Left renal pelvis (tissue), 4 donors: ENCODE results near the gene PALD1. TPM values are rescaled to one million over a fixed set of nuclear protein-coding genes. Genes with fewer than 3 reads are reported as not detected.
"Not testable (repeated sequence)": the region's sequence is repeated elsewhere in the genome, so short reads cannot be mapped to it uniquely, and the experiment has no call there.

ENCODE experiments used
- DNase-seq, 4 donors: peaks; one replicate each; pipeline ENCODE4 v3.0.0-alpha.2; 2013; ENCODE audit warnings: low read depth in 4 of 4, low spot score in 3 of 4
- polyA plus RNA-seq, 4 donors: library from polyadenylated mRNA; unstranded; fragments of 120-200 nt; gene quantifications; one replicate each; pipeline ENCODE4 v1.2.1, GENCODE V29; 2013; ENCODE audit not compliant: insufficient read length in 4 of 4

Gene PALD1
- polyA plus RNA-seq, 4 donors: 9.2 to 11.8 (median 10.6) TPM

DNA sequence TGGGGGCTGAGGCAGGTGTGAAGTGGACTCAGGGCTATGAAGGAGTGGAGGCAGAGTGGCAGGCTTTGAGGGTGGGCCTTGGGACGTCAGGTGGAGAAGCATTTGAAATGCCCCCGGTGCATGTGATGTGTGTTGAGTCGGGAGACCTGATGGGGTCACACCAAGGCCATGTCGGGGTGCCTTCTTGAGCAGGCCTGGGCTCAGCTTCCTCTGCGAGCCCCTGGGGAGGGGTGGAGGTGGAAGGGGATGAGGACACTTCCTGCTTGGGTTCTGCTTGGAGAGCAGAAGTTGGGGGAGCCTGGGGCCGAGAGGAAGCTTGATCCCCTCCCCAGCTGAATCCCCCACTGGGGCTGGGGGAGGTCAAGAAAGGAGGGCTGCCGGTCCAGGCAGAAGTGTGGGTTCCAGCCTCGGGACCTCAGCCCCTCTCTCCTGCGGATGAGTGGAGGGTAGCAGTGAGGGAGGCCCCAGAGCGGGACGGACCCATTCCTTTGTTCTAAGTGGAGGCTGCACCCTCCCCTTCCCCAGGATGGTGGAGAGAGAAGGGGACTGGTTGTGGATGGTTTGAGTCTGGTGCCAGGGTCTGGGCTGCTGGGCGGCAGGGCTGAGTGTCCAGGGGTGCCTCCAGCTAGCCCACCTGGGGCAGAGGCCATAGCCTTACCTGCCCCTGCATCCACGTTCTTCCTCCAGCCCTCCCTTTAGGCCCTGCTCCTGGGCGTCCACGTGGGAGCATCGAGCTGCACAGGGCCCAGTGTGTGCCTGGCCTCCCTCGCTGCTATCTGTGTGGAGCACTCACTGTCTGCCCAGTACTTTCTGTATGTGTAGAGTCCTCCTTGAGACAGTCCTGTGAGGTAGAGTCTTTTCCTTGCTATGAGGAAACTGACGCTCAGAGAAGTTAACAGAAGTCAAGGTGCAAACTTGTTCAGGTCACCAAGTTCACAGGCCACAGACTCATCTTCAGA is 87.3 kb downstream of the PALD1 start:
- DNase-seq: no peak

DNA sequence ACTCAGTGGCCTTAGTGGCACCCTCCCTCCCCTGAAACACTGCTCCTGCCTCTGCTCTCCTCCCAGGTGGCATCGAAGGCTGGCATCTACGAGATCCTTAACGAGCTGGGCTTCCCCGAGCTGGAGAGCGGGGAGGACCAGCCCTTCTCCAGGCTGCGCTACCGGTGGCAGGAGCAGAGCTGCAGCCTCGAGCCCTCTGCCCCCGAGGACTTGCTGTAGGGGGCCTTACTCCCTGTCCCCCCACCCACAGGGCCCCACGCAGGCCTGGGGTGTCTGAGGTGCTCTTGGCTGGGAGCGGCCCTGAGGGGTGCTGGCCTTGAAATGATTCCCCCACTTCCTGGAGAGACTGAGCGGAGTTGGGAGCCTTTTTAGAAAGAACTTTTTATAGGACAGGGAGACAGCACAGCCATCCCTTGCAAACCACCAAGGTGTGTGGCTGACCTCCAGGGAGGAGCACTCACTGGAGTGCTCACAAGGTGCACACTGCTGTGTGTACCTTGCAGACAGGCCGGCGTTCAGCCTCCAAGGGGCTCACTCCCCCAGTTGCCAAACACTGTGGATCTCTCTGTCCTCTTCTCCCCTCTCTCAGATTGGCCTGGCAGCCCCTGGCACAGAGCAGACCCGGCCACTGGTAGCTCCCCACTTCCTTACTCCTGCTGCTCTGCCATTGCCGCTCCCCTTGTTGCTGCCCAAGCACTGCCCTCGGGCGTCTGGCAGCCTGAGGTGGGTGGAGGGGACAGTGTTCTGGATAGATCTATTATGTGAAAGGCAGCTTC is 88.1 kb downstream of the PALD1 start:
- no peak for DNase-seq

DNA sequence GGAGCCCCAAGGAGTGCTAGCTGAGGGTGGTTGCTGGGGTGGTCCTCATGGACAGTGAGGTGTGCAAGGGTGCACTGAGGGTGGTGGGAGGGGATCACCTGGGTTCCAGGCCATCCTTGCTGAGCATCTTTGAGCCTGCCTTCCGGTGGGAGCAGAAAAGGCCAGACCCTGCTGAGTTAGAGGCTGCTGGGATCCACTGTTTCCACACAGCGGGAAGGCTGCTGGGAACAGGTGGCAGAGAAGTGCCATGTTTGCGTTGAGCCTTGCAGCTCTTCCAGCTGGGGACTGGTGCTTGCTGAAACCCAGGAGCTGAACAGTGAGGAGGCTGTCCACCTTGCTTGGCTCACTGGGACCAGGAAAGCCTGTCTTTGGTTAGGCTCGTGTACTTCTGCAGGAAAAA is 89.0 kb downstream of the PALD1 start:
- DNase-seq: no peak

- no peak for DNase-seq
Measured at GRCh38 chr10:70568113-70568512, 89.5 kb downstream of the PALD1 start.

DNA sequence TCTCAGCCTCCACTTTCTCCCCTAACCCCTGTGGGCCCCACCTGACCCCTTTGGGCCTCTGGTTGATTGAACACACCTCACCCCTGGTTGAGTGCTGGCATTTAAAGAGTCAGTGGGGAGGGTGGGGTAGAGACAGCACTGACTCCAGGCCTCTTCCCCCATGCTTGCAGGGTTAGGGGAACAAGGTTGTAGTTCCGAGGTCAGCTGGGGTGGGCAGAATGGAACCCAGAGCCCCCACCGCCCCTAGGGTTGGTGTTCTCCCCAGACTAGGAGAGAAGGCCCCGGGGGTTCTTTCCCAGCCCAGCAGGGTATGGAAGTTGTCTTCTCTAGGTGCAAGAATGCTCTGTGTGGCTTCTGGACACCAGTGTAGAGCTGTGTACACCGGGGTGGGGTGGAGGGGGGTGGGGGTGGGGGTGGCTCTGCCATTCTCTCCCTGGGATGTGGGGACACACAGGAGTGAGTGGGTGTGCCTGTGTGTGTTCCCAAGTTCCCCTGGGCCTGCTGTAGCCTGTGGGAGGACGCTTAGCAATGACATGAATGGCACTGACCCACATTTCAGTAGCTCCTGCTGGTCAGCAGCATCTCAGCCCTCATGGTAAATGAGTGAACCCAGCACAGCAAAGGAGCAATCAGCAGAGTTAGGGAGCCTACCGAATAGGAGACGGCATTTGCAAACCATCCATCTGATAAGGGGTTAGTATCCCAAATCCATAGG is 90.4 kb downstream of the PALD1 start:
- no peak for DNase-seq

DNA sequence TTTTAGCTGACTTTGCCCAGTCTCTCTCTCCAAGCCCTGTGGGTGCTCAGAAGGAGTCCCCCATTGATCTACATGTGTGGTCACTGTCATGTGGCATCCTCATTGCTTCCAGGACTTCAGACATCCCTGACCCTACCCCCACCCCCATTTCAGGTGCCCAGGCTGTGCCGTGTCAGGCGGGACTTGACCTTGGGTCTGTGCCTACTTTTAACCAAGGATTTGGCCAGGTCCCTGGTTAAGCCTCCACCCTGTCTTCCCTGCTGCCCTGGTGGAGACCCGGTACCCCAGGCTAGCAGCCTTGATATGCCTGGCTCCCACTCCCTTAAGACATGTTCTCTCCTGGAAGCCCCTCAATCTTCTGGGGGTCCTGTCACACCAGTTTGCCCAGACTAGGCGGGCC is 92.7 kb downstream of the PALD1 start:
- no peak for DNase-seq

DNA sequence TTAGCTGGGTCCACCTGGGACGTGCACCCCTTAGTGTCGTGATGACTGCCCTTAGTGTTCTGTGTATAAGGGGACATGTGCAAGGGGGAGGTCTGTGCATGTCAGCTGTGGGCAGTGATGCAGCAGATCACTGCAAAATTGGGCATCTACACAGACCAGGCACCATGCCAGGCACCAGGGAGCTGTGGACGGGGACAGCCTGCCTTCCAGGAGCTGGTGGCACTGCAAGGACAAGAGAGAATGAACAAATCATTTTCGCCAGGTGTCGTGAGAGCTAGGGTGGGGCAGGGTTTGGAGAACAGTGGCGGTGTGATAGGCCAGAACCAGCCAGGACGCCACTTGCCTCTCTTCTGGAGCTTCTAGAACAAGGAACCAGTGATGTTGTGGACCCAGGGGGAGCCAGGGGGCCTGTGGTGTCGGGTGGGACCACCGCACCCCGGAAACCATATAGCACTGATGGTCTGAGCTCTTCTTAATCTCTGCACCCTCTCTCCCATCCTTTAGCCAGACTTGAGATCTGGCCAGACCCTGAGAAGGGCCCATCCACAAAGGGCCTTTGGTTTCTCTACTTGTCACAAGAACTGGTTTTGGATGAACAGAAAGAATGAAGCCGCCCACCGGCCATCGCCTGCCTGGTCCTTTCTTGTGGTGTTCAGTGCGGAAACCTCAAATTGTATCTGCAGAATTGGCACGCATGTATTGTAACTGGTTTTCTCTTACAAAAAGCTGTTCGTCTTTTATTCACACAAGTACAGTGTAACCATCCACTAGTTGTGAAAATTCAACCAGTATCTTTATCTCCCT is 93.3 kb downstream of the PALD1 start:
- DNase-seq: no peak

DNA sequence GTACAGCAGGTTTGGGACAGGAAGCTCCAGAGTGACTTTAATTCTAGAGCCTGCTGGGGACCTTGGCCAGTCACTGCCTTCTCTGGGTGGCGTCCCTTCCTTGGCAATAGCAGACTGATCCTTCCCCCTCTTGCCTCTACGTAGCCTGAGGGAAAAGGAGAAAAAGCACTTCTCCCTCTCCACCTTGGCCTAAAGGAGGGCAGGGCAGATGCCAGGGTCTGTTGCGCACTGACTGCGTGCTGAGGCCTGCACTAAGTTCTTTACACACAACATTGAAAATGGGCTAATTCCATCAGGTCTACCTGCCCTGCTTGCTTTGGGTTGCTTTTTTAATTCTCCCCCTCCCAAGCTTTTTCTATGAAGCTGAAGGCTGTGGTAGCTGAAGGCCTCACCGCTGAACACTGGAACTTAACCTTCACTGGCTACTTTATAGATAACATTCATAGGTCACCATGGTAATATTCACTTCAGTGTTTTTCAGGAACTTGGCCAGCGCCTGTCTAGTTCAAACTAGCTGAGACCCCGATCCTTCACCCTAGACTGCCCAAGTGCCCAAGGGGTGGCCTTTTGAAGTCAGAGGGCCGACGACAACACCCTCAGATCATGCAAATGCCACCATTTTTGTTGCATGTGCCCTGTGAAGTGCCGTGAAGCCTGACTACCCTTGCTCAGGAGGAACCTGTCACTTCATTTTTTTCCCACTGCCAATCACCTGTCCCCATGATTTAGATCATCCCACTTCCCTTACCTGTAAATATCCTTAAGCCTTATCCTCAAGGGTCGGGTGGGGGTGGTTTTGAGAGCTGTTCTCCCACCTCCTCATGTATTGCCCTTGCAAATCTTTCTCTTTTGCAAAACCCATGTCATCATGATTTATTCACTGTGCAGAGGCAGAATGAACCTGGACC is 95.3 kb downstream of the PALD1 start:
- no peak for DNase-seq

- no peak for DNase-seq
Measured at GRCh38 chr10:70575486-70575873, 96.9 kb downstream of the PALD1 start.

DNA sequence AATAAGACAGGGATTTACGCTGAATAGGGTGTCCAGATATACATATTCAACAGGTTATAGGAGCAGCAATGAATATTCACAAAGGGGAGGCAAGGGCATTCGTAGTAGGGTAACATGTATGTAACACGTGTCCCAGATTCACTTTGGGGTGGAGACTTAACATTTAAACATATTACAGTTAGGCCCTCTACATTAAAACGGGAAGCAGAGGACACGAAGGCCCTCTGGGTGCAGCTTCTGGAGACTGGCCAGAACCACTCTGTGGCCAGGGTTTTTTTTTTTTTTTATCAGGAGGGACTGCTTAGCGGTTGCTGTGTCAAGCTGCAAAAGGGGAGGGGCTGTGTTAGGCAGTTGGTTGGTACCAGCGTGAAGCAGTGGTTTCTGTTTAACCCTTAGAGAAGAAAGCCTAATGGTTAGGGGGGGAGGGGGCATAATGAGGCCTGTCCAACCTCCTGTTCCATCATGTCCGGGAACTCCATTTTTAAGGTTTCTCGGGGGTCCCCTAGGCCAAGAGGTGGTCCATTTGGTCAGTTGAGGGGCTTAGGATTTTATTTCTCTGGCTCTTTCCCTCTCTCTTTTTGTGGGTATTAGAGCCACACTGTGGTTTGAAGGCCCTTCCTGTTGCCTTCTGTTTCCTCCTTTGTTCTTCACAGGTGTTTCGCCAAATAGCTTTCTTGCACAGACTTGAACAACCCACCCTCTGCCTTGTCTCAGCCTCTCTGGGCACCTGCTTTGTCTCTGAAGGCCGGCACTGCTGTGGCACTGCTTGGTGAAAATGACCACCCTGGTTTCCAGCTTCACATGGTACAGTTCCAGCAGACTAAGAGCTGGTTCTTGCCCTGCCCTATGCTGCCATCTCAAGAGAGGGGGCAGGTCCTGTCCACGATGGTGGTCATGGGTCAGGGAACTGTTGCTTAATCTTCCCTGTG is 97.6 kb downstream of the PALD1 start:
- no peak for DNase-seq

GRCh38 chr10:70576803-70577517 is 98.4 kb downstream of the PALD1 start:
- DNase-seq: no peak

DNA sequence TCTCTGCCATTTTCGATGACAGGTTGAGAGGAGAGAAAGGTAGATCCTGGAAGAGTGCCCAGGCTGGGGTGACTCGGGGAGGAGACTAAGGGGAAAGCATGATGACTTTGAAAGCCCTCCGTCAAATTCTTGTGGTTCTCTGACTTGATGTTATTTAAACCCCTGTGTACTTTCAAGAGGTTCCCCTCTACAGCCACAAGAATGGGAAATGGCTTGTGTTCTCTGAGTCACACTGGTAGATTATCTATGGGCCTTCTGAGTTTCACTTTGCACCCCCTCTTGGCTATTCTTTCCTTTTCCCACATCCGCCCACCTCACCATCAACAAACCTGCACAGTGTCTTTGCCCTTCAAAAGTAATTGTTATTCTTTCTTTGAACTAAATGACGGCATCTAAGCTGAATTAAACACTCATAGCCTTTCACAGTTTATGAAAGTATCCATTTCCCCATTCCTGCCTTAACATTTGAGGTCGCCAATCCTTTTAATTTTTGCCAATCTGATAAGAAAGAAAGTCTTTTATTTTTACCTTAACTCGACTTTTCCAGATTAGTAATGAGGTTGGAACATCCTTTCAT is 99.9 kb downstream of the PALD1 start:
- DNase-seq: no peak

DNA sequence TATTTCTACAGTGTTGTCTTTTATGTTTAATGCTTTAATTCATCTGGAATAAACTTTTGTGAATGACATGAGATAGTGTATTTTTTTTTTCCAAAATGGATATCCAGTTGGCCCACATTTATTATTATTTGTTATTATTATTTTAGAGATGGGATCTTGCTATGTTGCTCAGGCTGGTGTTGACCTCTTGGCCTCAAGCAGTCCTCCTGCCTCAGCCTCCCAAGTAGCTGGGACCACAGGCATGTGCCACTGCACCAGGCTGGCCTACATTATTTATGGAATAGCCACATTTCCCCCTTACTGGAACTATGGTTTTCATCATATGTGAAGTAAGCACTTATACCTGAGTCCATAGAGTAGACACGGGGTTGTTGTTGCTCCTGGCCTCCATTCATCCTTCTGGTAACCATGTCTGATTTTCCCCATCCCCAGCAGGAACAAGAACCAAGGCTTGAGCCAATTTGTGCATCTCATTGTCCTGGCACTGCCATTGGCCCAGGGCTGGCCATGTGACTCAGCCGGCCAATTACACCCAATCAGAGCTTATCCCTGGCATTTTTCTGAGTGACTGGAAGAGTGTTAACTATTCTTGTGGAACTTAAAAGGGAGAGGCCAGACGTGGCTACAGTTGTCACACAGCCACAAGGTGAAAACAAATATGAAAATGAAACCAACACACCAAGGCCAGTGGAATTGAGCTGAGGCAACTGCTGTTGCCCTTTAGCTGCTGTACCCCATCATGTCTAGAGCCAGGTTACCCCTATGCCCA is 100.9 kb downstream of the PALD1 start:
- DNase-seq: no peak

DNA sequence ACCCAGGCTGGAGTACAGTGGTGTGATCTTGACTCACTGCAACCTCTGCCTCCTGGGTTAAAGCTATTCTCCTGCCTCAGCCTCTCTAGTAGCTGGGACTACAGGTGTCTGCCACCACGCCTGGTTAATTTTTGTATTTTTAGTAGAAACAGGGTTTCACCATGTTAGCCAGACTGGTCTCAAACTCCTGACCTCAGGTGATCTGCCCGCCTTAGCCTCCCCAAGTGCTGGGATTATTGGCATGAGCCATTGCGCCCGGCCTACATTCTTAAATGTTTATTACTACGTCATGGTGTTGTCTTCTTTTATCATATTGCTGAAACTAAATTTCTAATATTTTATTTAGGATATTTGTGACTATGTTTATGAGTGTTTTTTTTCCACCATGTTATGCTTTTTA is 102.6 kb downstream of the PALD1 start:
- DNase-seq: not testable (repeated sequence)

DNA sequence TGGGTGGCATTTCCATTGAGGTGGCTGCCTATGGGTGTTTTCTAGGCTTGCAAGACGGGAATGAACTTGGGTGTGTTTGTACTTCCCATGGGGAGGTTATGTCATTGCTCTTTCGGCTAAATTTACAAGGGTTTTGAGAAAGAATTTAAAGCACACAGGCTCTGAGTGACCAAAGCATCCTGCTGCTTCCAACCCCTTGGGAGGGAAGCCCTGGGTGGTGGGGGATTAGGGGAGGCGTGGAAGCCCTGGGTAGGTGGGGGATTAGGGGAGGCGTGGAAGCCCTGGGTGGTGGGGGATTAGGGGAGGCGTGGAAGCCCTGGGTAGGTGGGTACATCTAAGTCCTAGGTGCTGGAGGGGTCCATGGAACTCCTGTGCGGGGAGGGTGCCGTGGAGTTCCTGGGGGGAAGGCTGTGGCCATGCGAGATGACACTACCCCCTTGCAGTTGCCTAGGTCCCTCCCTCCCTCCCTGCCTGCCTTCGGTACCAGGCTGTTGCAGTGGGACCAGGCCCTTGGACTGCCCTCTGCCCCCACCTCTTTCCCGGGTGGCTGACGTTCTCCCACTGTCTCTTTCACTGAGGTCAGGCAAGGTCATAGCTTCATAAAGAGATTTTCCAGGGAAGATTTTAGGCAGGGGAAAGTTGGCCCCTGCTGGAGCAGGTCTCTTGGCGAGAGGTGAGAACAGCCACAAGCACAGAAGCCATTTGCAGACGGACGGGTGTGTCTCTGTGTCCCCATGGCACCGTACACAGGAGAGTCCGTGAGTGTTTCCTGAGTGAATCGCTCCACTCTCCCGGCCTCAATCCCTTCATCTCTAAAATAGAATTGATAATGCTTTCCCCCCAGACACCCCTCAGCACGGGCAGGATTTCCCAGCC is 104.5 kb downstream of the PALD1 start:
- DNase-seq: no peak

- DNase-seq: no peak
Measured at GRCh38 chr10:70583669-70584037, 105.1 kb downstream of the PALD1 start.
